Stimulated activated CD4-positive, alpha-beta T cell treated with anti-CD3 and anti-CD28 coated beads, TNF-alpha, amount 100 ng/mL, for 48 hours (primary cell): Measurements from ENCODE around the gene SNAPC2.
"Not testable (repeated sequence)": the region's sequence is repeated elsewhere in the genome, so short reads cannot be mapped to it uniquely, and the experiment has no call there.

ENCODE experiments used
- DNase-seq, 3 donors: peaks; one replicate each; pipeline ENCODE4 v3.0.0-alpha.2; 2020; ENCODE audit warnings: low read depth in 3 of 3

The SNAPC2 gene

DNA sequence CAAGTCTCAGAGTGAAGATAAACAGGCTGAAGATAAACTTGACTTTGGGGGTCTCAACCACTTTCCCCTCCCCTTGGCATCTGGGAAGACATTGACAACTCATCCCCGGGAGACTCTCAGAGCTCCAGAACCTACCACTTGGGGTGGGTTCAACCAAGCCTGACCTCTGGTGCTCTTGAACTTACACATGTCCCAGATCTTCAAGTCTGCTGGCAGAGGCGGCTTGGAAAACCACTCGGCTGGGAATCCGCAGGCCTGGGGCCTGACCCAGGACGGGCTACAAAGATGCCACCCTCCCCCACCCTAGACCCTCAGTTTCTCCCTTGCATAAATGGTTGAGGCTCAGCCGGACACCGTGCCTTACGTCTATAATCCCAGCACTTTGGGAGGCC lies 31.3 kb upstream of the SNAPC2 start:
- DNase-seq = no peak

DNA sequence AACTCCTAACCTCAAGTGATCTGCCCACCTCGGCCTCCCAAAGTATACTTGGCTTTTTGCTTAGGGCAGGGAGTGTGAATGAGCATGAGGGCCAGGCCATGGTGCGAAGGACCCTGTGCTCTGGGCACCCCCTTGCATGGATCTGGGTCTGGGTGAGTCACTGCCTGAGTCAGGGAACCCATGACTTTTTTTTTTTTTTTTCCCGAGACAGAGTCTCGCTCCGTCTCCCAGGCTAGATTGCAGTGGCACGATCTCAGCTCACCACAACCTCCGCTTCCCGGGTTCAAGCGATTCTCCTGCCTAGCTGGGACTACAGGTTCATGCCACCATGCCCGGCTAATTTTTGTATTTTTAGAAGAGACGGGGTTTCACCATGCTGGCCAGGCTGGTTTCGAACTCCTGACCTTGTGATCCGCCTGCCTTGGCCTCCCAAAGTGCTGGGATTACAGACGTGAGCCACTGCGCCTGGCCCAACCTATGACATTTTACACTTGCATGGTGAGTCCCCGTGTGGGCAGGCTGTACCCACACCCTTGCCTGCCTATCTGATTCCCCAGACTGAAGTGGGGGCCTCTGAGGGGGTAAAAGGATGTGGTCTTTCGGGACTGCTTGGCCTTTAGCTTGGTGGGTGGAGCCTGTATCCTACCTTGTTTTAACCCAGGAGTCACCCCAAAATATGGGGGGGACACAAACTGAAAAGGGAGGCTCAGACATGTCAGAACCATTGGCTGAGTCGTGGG lies 26.6 kb upstream of the SNAPC2 start:
- DNase-seq = not testable (repeated sequence)

DNA sequence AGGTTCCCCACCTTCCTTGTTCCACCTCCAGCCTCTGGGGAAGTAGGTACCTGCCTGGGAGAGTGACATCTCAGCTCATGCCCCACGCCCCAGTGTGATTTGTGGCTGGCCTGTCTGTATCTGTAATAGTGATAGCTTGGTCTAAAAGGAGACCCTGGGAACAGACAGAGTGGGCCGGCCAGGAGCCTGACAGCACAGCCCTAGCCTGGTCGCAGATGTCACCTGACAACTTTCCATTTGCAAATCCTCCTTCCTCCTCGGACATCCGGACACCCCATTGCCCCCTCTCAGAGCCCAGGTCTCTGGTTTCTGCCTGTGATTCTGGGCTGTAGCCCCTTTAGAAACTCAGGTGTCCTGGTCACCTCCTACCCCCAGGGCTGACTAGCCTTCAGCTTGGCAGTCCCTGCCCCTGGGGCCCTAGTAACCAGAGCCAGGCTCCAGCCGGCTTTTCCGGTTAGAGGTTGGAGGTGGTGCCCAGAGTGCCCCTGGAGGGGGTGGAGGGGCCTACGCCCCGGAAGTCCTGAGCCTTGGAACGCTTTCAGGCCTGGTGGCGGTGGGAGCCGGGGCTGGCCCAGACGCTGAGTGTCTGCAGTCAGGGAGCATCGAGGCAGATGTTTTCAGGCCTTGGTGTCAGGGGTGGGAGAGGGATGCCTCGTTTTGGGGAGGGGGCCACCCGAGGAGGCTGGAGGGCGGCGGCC lies 25.4 kb upstream of the SNAPC2 start:
- DNase-seq = no peak

DNA sequence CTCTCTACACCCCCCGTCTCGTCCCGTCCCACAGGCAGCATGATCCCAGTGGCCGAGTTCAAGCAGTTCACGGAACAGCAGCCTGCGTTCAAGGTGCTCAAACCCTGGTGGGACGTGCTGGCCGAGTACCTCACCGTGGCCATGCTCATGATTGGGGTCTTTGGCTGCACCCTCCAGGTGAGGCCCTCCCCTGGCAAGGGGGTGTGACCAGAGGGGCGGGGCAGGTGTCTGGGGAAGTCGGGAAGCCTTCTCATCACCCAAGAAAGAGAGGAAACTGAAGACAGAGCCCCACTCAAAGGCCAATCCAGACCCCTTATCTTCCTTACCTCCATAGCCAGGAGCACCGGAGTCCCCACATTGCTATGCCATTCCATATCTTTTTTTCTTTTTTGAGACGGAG lies 24.6 kb upstream of the SNAPC2 start:
- no peak for DNase-seq

DNA sequence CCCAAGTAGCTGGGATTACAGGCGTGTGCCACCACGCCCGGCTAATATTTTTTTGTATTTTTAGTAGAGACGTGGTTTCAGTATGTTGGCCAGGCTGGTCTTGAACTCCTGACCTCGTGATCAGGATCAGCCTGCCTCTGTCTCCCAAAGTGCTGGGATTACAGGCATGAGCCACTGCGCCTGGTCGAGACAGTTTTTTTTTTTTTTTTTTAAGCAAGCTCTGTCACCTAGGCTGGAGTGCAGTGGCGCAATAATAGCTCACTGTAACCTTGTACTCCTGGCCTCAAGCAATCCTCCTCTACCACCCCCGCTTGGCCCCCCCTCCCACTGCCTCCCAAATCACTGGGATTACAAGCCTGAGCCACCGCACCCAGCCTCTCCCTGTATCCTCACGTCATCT lies 22.8 kb upstream of the SNAPC2 start:
- DNase-seq = no peak

DNA sequence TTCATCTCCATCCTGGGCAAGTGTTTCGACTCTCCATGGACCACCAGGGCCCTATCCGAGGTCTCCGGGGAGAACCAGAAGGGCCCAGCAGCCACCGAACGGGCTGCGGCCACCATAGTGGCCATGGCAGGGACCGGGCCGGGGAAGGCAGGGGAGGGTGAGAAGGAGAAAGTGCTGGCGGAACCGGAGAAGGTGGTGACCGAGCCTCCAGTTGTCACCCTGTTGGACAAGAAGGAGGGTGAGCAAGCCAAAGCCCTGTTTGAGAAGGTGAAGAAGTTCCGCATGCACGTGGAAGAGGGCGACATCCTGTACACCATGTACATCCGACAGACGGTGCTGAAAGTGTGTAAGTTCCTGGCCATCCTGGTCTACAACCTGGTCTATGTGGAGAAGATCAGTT lies 21.2 kb upstream of the SNAPC2 start:
- DNase-seq = no peak

GRCh38 chr19:7899751-7900378 lies 20.3 kb upstream of the SNAPC2 start:
- DNase-seq = no peak

GRCh38 chr19:7900401-7900870 lies 19.7 kb upstream of the SNAPC2 start:
- DNase-seq = no peak

DNA sequence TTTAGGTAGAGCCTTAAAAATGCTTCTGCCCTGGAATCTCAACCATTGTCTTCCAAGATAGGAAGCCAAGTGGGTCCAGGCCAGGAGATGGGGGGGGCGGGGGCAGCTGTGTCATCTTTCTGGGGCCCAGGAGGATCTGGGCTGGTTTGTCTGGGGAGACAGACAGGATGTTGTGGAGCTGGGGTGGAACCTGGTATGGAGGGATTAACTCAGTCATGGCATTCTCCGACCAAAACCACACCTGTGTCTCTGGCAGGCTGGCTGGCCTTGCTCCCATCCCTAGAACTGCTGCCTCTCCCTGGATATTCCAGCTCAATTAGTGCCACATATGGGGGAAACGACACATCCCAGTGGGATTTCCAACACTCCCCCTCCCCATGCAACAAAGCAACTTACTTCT lies 19.2 kb upstream of the SNAPC2 start:
- no peak for DNase-seq

DNA sequence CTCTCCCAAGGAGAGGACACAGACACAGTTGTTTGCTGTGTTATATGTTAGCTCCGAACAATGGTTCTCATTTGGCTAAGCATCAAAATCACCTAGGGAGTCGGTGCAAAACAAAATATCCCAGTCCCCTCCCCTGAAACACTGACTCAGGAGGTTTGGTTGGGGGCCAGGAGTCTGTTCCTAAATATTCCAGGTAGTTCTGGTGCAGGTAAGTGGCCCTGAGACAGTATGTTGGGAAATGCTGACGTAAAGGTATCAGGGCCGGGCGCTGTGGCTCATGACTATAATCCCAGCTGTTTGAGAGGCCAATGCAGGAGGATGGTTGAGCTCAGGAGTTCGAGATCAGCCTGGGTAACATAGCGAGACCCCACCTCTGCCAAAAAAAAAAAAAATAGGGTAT lies 18.8 kb upstream of the SNAPC2 start:
- DNase-seq = no peak

GRCh38 chr19:7902796-7903243 lies 17.3 kb upstream of the SNAPC2 start:
- no peak for DNase-seq

DNA sequence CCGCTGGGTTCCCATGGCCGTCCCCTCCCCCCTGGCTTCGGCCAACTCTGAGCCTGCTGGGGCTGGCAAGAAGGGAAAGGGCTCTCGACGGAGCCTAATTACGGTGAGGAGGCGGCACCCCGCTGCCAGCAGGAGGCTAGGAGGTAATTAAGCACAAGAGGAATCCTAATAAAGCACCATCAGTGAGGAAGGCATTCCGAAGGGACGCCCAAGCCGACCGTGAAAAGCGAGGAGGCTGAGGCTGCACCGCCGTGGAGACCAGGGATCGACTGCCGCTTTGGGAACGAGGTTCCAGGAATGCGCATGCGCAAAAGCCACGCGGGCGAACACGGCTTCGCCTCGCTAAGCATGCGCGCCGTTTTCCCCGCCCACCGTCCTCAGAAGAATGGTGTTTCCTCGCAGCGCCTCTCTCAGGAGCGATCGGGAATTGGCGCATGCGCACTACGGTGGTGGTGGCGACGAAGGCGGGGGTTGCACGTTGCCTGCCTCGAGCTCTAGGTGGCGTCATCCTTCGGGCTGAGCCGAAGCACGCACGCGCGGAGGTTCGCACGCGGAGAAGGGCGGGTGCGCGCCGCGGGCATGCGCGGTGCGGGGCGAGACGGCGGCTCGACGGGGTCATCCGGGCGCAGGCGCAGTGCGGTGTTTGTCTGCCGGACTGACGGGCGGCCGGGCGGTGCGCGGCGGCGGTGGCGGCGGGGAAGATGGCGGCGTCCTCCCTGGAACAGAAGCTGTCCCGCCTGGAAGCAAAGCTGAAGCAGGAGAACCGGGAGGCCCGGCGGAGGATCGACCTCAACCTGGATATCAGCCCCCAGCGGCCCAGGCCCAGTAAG lies 16.7 kb upstream of the SNAPC2 start, which contains the start of gene MAP2K7:
Gene MAP2K7, plus strand, starts transcription at position 634 of the 830 bp plus-strand sequence. Its CDS starts 68 bp downstream, at position 702.
- peak; percentile 100 for DNase-seq

- DNase-seq = peak in 1 of 3 donors; percentile 61
These were observed 15.8 kb upstream of the SNAPC2 start for GRCh38 chr19:7904074-7905020.

DNA sequence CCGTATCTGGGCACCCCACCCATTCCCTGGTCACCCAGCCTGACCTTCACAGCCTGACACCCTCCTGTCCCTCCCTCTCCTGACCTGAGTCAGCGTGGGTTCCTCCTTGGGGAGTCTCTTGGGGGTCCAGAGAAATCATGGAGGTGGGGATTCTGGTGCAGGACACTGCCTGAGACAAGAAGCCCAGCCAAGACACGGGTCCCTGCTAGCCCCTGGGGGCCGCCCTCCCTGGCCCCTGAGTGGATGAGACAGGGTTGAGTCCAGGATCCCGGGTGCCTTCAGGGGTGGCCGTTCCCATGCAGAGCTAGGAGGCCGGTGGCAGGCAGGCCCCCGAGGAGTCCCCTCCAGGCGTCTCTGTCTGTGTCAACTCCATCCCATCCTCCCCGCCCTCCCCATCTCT lies 14.9 kb upstream of the SNAPC2 start:
- DNase-seq = no peak

GRCh38 chr19:7905859-7906258 lies 14.3 kb upstream of the SNAPC2 start:
- no peak for DNase-seq

DNA sequence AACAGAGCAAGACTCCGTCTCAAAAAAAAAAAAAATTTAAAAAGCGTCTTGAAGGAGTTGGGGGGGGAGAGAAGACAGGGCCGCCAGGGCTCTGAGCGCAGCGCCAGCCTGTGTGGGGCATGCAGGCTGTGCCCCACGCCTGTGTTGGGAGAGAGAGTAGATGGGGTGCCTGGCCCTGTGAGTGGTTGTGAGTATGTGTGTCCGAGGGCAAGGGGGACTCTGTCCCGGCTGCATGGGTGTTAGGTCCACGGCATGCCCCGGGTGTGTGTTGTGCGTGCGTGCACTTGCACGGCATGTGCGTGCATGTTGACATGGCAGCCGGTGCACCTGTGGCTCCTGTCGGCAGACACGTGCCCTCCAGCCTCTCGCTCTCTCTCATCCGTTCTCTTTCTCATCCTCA lies 13.0 kb upstream of the SNAPC2 start:
- DNase-seq = no peak

- no peak for DNase-seq
These were observed 12.6 kb upstream of the SNAPC2 start for GRCh38 chr19:7907544-7907943.

GRCh38 chr19:7908078-7908699 lies 11.9 kb upstream of the SNAPC2 start:
- DNase-seq = no peak

DNA sequence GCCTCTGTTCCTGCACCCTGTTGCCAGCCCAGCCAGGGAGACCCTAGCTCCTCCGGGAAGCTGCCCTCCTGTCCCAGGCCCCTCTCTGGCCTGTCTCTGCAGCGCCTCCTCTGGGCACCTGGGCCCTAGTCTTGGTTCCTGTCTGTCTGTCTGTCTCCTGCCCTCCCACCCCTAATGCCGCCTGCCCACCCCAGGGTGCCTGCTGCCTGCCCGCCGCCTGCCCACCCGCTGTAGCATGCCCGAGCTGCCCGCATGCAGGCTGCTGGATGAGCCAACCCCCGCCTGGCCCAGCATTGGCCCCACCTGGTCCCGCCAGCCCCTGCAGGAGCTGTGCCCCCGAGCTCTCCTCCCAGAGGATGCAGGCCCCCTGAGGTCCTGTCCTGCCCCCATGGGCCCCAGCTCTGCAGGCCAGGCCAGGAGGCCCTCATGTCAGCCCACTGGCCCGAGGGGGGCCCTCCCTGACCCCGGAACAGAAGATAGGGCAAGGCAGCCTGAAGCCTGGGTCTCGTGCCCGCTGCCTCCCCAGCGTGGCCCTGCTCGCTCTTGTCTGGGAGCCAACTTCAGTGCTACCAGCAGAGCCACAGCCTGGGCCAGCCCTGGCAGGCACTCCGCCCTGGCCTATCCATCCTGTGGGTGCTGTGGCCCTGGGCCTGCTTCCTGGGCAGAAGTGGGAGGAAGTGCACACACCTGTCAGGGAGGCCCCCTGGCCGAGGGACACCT lies 11.2 kb upstream of the SNAPC2 start:
- DNase-seq = no peak
